Stimulated activated CD8-positive, alpha-beta memory T cell treated with anti-CD3 and anti-CD28 coated beads, Interleukin-7, amount 100 ng/mL, for 24 hours (primary cell): ENCODE measurements around the gene PPP1R12A.

Experiments used
- DNase-seq: peaks from one replicate; pipeline ENCODE4 v3.0.0-alpha.2; 2020; ENCODE audit warnings: low read depth

Gene PPP1R12A

GRCh38 chr12:79935624-79936345 is 888 bp upstream of the PPP1R12A start:
- no peak for DNase-seq

DNA sequence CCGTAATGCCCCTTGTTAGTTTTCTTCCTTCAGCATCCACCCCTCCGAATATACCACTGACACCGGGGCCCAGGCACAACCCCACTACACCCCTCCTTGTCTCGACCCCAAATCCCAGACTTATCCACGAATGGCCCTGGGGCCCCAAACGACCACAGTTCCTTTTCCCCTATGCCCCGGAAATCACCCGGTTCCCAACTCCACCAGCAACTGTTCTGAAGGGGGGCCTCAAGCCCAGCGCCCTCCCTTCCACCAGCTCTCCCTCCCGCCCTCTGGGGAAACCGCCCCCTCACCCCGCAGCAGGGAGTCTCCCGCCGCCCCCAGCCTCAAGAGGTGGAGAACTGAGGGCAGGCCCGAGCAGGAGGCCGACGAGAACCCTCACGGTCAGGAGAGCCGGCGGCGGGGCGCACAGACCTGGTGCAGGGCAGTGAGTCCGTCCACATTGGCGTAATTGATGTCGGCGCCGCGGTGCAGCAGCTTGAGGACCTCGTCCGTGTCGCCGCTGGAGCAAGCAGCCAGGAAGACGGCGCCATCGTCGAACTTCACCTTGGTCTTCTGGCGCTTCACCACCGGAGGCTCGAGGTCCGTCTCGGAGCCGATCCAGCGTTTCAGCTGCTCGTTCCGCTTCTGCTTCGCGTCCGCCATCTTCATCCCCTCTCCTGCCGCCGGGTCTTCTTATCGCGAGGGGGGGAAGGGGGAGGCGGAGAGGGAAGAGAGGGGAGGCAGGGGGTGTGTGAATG is 446 bp downstream of the PPP1R12A start:
- DNase-seq, result peak; percentile 14

- DNase-seq, result no peak
These were observed 1.2 kb downstream of the PPP1R12A start for GRCh38 chr12:79933532-79934264.

DNA sequence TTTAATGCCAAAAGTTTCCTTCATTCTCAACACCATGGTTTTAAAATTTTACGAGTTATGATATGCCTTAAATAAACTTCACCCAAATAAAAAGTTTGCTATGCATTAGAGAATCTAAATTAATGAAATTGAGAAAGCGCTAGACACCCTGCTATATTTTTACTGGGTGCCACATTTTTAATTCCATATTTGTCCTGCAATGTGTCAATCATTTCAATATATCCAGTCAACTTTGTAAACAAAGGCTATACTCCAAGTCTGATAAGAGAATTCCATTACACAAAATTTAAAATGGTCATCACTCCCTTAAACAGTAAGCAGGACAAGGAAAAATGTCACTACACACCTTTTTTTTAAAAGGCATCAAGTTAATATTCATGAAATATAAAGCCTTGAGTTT is 1.9 kb downstream of the PPP1R12A start:
- DNase-seq, result no peak

DNA sequence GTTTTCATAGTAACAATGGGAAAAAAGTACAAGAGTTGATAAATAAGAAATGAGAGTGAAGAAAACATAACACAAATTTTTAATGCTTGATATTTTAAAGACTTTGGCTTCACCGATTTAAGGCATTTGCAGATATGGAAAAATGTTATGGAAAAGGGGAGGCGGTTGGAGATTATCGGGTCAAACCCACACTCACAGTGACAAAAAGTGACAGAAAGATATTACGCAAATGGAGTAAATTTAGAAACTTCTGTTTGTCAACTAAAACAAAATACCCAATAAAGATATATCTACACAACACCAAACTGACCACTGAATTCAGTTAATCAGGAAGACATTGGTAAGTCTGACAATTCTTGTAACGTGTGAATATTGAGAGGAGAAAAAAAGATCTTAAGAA is 2.5 kb downstream of the PPP1R12A start:
- DNase-seq, result no peak

GRCh38 chr12:79929065-79929464 is 5.8 kb downstream of the PPP1R12A start:
- DNase-seq, result no peak

- DNase-seq, result no peak
These were observed 7.0 kb downstream of the PPP1R12A start for GRCh38 chr12:79927772-79928474.

GRCh38 chr12:79926951-79927350 is 7.9 kb downstream of the PPP1R12A start:
- DNase-seq, result no peak

- DNase-seq, result no peak
These were observed 9.4 kb downstream of the PPP1R12A start for GRCh38 chr12:79925492-79925891.

- DNase-seq, result no peak
These were observed 13.1 kb downstream of the PPP1R12A start for GRCh38 chr12:79921786-79922185.

- DNase-seq, result no peak
These were observed 14.3 kb downstream of the PPP1R12A start for GRCh38 chr12:79920421-79921238.

- DNase-seq, result no peak
These were observed 15.1 kb downstream of the PPP1R12A start for GRCh38 chr12:79919762-79920161.

DNA sequence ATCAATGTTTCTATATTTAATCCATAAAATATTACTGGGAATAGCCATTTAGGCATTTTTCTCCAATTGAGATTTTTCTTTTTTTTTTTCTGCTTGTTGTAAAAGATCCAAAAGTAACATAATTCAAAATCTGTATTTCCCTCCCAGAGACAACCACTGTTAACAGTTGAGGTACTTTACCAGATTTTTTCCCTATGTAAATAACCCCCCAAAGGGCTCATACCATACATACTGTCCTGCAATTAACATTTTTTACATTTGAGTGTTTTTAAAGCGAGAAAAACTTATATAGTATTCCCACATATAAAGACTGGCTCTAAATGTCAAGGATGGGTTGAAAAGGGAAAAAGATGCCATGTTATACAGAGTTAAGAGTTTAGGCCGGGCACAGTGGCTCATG is 18.1 kb downstream of the PPP1R12A start:
- DNase-seq, result no peak

DNA sequence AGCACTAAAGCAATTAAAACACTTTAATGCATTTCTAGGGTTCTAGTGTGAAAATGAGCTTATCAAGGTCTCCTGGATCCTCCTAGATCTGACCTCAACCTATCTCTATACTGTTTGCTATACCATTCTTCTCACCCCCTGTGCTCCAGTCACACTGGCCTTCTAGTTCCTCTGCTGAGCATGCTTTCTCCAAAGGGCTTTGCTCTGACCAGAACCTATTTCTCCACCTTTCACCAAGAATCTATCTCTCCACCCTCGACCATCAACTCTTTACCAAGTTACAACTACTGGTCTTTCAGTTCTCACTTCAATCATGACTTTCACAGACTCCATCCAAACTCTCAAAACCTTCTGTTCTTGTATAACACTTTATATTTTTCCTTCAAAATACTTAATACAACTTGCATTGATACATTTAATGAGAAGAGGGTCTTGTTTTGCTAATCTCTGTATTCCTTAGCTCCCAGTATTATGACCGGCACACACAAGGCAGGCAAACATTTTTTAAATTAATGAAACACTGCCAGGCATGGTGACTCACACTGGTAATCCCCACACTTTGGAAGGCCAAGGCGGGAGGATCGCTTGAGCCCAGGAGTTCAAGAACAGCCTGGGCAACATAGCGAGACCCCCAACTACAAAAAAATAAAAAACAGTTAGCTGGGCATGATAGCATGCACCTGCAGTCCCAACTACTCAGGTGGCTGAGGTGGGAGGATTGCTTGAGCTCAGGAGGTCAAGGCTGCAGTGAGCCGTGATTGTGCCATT is 22.8 kb downstream of the PPP1R12A start:
- DNase-seq, result no peak

GRCh38 chr12:79908366-79908765 is 26.5 kb downstream of the PPP1R12A start:
- no peak for DNase-seq

DNA sequence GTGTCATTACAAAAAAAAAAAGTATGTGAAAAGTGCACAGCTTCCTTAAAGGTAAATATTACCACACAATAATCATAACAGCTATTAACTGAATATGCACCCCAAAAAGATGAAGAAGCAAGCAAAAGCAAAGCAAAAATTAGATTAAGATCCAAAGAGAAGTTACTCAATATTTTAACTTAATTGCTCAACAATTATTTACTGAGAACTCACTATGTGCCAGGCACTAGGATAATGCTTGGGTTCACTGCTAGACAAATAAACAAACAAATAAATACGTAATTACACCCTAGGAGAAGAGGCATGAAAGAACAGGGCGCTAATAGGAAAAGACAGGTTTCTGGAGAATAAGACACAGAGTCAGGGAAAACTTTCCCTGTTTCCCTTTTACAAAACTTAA is 33.4 kb downstream of the PPP1R12A start:
- DNase-seq, result no peak

DNA sequence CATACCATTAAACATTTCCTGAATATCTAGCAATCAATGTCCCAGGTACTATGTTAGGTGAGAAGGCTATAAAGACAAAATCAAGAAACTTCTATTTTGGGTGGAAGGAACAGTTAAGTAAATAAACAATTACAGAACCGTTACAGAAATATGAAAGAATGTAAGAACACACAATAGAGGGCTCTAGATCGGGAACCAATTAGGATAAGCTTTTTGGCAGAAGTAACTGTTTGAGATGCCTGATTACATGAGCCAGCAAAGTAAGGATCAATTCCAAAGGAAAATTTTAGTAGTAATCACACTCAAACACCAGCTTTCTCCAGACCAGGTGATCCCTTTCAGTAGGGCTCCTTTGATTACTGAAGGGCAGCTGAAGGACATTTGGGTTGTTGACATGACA is 33.9 kb downstream of the PPP1R12A start:
- no peak for DNase-seq

GRCh38 chr12:79900199-79900598 is 34.7 kb downstream of the PPP1R12A start:
- no peak for DNase-seq

DNA sequence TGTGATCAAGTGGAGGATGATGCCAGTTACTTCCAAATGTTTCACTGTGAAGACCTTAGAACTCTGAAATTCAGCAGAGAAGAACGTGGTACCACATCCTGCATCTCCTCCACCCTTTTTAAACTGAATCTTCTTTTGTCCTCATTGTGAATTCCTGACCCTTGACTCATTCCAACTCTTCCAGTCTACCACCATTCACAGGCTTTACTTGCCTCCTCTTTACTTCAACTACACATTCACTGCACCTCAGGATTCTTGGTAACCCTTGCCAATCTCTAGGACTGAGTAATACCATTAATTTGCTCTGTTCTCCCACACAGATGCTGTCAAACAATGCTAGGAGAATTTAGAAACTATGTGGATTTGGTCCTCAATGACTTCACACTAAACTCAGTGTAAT is 37.3 kb downstream of the PPP1R12A start:
- no peak for DNase-seq

DNA sequence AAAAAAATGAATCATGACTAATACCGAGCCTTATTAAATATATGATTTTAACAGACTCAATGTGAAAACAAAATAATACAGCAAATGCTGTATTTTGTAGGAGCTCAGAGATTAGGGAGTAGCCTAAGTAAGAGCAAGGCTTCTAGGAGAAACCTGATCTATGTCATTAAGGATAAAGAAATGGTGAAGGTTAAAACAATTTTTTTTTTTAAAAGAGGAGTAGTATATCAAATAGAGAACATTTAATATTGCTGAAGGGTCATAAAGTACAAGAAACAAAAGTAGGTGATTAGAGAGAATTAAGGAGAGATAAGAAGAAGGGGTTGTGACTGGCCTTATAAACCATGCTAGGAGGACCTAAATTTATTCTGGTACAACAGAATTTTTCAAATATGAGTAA is 39.1 kb downstream of the PPP1R12A start:
- DNase-seq, result no peak

DNA sequence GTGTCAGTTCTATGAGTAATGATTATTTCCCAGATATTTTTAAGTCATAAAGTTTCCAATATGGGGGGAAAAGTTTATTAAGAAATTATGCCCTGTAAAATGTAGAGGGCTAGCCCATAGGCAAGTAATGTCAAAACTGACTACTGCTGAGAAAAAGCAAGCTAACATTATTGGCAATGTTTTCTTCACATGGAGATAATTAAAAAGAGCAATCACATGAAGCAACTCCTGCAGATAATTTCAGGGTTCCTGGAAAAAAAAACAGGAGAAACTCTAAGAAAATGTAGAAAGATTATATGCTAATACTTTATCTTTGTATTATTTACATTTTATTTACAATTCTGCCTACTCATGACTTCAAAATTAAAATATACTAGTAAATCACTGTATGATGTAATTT is 39.8 kb downstream of the PPP1R12A start:
- DNase-seq, result no peak
